HepG2 (cell line): ENCODE measurements around the gene UROD. TPM values are rescaled to one million over a fixed set of nuclear protein-coding genes. Genes with fewer than 3 reads are reported as not detected.

Experiments
- ATAC-seq: fragments of 200-7000 bp; cut with Tn5 transposase; 3 replicates; pipeline ENCODE4 v1.9.1; 2020; ENCODE audit warnings: mild to moderate bottlenecking, moderate library complexity
- BruUV-seq: library from RNA; stranded (reverse); fragments of 400-500 nt; replicated peaks from 2 replicates; lab custom pipeline; 2021; lab: Mats Ljungman, UMichigan
- CTCF ChIA-PET: fragments of 300-600 bp; formaldehyde crosslinking; extraction: SDS; loops from one replicate; lab custom pipeline; 2021; ENCODE audit warnings: low total read pairs, inconsistent platforms, low intra/inter-chr PET ratio; lab: Yijun Ruan, JAX
- POLR2A ChIA-PET: fragments of 350-600 bp; sonication (Branson Sonifier 250); formaldehyde crosslinking; loops from one replicate; lab custom pipeline; 2020; ENCODE audit warnings: antibody characterized with exemption, inconsistent platforms; lab: Yijun Ruan, JAX
- DNase-seq: peaks from one replicate; pipeline ENCODE4 v3.0.0-alpha.2; 2015; ENCODE audit warnings: low spot score
- FAIRE-seq: peaks from 3 replicates; lab custom pipeline; 2011; peaks lifted over from hg19 to GRCh38; lab: Jason Lieb, UNC
- H2AFZ ChIP-seq: one replicate; pipeline ENCODE4 v1.6.1; 2011; ENCODE audit warnings: low read length, inconsistent platforms
- H3K27ac ChIP-seq: fragments of 300-600 bp; 3 replicates; pipeline ENCODE4 v1.8.0; 2011; ENCODE audit warnings: mixed run types, mild to moderate bottlenecking, mixed read lengths, low read length, inconsistent platforms; ENCODE audit not compliant: insufficient read depth; ENCODE audit errors: extremely low read length
- H3K27me3 ChIP-seq, 2 experiments: fragments of 200-600 bp in 1 of 2; 2 replicates in 1 of 2; 3 replicates in 1 of 2; pipeline versions ENCODE4 v1.6.0 to v1.8.0; 2011; ENCODE audit warnings: low read length in 2 of 2, mild to moderate bottlenecking in 2 of 2, moderate library complexity in 2 of 2, inconsistent platforms in 1 of 2; ENCODE audit not compliant: insufficient read depth in 2 of 2, control insufficient read depth in 1 of 2
- H3K36me3 ChIP-seq, 2 experiments: fragments of 200-600 bp in 1 of 2; replicated peaks in 1 of 2; 2 replicates in 1 of 2; 3 replicates in 1 of 2; pipeline versions ENCODE4 v1.5.1 to v1.8.0; 2011; ENCODE audit warnings: low read length in 2 of 2, inconsistent platforms in 1 of 2; ENCODE audit not compliant: insufficient read depth in 2 of 2, control insufficient read depth in 1 of 2
- H3K4me1 ChIP-seq: 2 replicates; pipeline ENCODE4 v1.5.1; 2012; ENCODE audit warnings: low read length, inconsistent platforms; ENCODE audit not compliant: insufficient read depth
- H3K4me2 ChIP-seq: 2 replicates; pipeline ENCODE4 v1.6.0; 2011; ENCODE audit warnings: low read depth, low read length, inconsistent platforms
- H3K4me3 ChIP-seq, 3 experiments: fragments of 200-600 bp in 1 of 3; sonication (generic), shearing (Covaris generic) in 1 of 3; replicated peaks in 1 of 3; 2 replicates each; pipeline ENCODE4 v1.5.1; 2011 to 2016; ENCODE audit warnings: low read length in 3 of 3, inconsistent platforms in 2 of 3, low read depth in 2 of 3, mild to moderate bottlenecking in 2 of 3, control low read depth in 1 of 3, mixed read lengths in 1 of 3; ENCODE audit not compliant: insufficient read depth in 1 of 3
- H3K79me2 ChIP-seq: one replicate; pipeline ENCODE4 v1.6.1; 2011; ENCODE audit warnings: low read length, inconsistent platforms; ENCODE audit not compliant: insufficient read depth
- H3K9ac ChIP-seq: 2 replicates; pipeline ENCODE4 v1.6.0; 2011; ENCODE audit warnings: mild to moderate bottlenecking, low read depth, low read length, inconsistent platforms; ENCODE audit not compliant: insufficient read depth
- H3K9me3 ChIP-seq: 2 replicates; pipeline ENCODE4 v1.5.1; 2012; ENCODE audit warnings: mild to moderate bottlenecking, low read length
- H4K20me1 ChIP-seq: 2 replicates; pipeline ENCODE4 v1.6.0; 2011; ENCODE audit warnings: inconsistent platforms, mild to moderate bottlenecking, low read length, moderate library complexity; ENCODE audit not compliant: insufficient read depth
- BORCS8-MEF2B ChIP-seq: sonication (generic); formaldehyde crosslinking; IDR thresholded peaks from 2 replicates; pipeline ENCODE4 v1.8.0; 2022; ENCODE audit warnings: mild to moderate bottlenecking, missing genetic modification reagents
- HNRNPLL ChIP-seq: fragments of 200-400 bp; formaldehyde crosslinking; IDR thresholded peaks from 2 replicates; pipeline ENCODE4 v1.6.1; 2017; ENCODE audit warnings: mild to moderate bottlenecking, low read depth, low read length; ENCODE audit not compliant: poor library complexity, severe bottlenecking
- KMT2A ChIP-seq: sonication (generic); formaldehyde crosslinking; IDR thresholded peaks from 2 replicates; pipeline ENCODE4 v1.4.0; 2020; ENCODE audit warnings: missing genetic modification reagents
- MYC ChIP-seq: sonication (generic); formaldehyde crosslinking; IDR thresholded peaks from 2 replicates; pipeline ENCODE4 v1.9.0; 2021; ENCODE audit warnings: missing genetic modification reagents, borderline replicate concordance
- NFYC ChIP-seq: IDR thresholded peaks from 2 replicates; pipeline ENCODE4 v1.6.1; 2016; ENCODE audit warnings: missing genetic modification reagents, missing compliant biosample characterization
- POLR2AphosphoS5 ChIP-seq: IDR thresholded peaks from 2 replicates; pipeline ENCODE4 v1.6.1; 2012; ENCODE audit warnings: low read depth, low read length
- RORA ChIP-seq: sonication (generic); formaldehyde crosslinking; IDR thresholded peaks from 2 replicates; pipeline ENCODE4 v1.5.0; 2020; ENCODE audit warnings: mild to moderate bottlenecking, missing genetic modification reagents, moderate library complexity
- SMARCC2 ChIP-seq: fragments of 450-650 bp; IDR thresholded peaks from 2 replicates; pipeline ENCODE4 v1.6.1; 2017; ENCODE audit warnings: antibody characterized with exemption, mild to moderate bottlenecking
- TEAD3 ChIP-seq: optimal IDR thresholded peaks from 2 replicates; pipeline ENCODE3; 2016; ENCODE audit warnings: borderline replicate concordance
- TGIF2 ChIP-seq: IDR thresholded peaks from 2 replicates; pipeline ENCODE4 v1.6.1; 2016; ENCODE audit warnings: control low read depth, missing compliant biosample characterization
- THAP11 ChIP-seq: IDR thresholded peaks from 2 replicates; pipeline ENCODE4 v1.6.1; 2016; ENCODE audit warnings: missing biosample characterization, missing genetic modification reagents
- ZNF275 ChIP-seq: sonication (generic); formaldehyde crosslinking; IDR thresholded peaks from 2 replicates; pipeline ENCODE4 v1.8.0; 2022; ENCODE audit warnings: missing genetic modification reagents, mild to moderate bottlenecking, inconsistent platforms, borderline replicate concordance
- ZNF687 ChIP-seq: sonication (generic); formaldehyde crosslinking; IDR thresholded peaks from 2 replicates; pipeline ENCODE4 v1.5.1; 2020; ENCODE audit warnings: mild to moderate bottlenecking, missing genetic modification reagents, moderate library complexity
- ZNF770 ChIP-seq: sonication (generic); formaldehyde crosslinking; IDR thresholded peaks from 2 replicates; pipeline ENCODE4 v1.5.0; 2020; ENCODE audit warnings: mild to moderate bottlenecking, missing genetic modification reagents
- WGBS: methylation state at CpG from one replicate; pipeline ENCODE4 v1.1.6; 2017; ENCODE audit warnings: low lambda C conversion rate; 5-methylcytosine and 5-hydroxymethylcytosine counted together
- in situ Hi-C: cut with HindIII; loops from 2 replicates; pipeline ENCODE4 v1.10.0; 2017; ENCODE audit warnings: low pct_unique_long_range_greater_than_20kb; ENCODE audit not compliant: extremely low pct_ligation_motif_present
- intact Hi-C: fragments of 100-400 bp; cut with micrococcal nuclease; formaldehyde crosslinking; loops from one replicate; pipeline ENCODE4 v1.10.0; 2022; ENCODE audit not compliant: unreplicated experiment
- polyA plus RNA-seq, 8 experiments: library from polyadenylated mRNA; depleted of rRNA in 3 of 8; stranded (reverse) in 7 of 8; unstranded in 1 of 8; fragments of >200 nt; fragmentation: Illumina TruSeq in 4 of 8; extraction: Trizol in 4 of 8; gene quantifications; 2 replicates each; pipeline versions ENCODE4 v1.2.1 to v1.2.3, GENCODE V29; 2011 to 2016; ENCODE audit warnings: low read depth in 4 of 8, missing spikeins in 1 of 8, mixed read lengths in 1 of 8; ENCODE audit not compliant: insufficient read depth in 1 of 8
- total RNA-seq, 5 experiments: library from RNA; depleted of rRNA; stranded (reverse); fragments of >200 nt; fragmentation: Illumina TruSeq; extraction: Trizol; gene quantifications; 2 replicates each; pipeline ENCODE4 v1.2.3, GENCODE V29; 2016; ENCODE audit warnings: low read depth in 1 of 5
- TF ChIP-seq, protein P1 (sequence below): sonication (generic); formaldehyde crosslinking; IDR thresholded peaks from 2 replicates; pipeline ENCODE4 v1.5.0; 2020; ENCODE audit warnings: missing genetic modification reagents

The UROD gene
- total and polyA plus RNA-seq, 2 of the 13 experiments (the other 11 are each of a cell fraction or from before 2014, with no cell fraction given) = 162 to 171 TPM

DNA sequence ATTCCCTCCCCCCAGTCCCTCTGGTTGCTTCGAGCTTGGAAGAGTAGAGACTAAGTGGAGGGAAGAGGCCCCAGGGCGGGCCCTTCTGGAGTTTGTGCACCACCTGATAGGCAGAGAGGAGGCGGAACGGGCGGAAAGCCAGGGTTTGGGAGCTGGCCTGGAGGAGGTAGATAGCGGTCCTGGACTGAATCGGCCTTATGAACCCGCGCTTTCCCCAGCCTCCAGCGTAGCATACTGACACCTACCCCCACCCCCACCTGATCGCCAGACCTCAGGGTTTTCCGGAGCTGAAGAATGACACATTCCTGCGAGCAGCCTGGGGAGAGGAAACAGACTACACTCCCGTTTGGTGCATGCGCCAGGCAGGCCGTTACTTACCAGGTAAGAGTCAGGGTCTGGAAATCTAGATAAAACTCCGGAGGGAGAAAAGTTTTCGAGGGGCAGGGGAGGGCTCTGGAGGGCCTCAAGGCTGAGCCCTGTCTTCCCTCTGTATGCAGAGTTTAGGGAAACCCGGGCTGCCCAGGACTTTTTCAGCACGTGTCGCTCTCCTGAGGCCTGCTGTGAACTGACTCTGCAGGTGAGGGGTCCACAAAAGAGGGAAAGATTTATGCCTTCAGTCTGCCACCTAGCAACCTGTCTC, 705 bp downstream of the UROD start:
- Histone ChIP-seq H2AFZ (no peak overlapping the region), H3K27me3 (no peaks in the 10 kb centered on the region; a peak in 1 of 5 replicates), H4K20me1 (no peaks in the 10 kb centered on the region), H3K9me3 (no peaks in the 10 kb centered on the region), H3K36me3 (peaks cover 2 to 32% of the 10 kb centered on the region in 2 experiments; a peak in 3 of 5 replicates), H3K27ac (peak overlapping the region; percentile 85), H3K4me1 (peaks cover 32% of the 10 kb centered on the region), H3K79me2 (peaks cover 26% of the 10 kb centered on the region), H3K9ac (peak overlapping the region; percentile 79), H3K4me2 (peak overlapping the region; percentile 99), H3K4me3 (peak overlapping the region; percentile 62 to 95 (median 78))
- ChIA-PET CTCF (interaction anchor here (0.7 to 2.2 kb wide), 4 partner anchors 288 to 292 kb away, joined by 3 to 24 read pairs (median 8); no protein-coding TSS in a partner anchor), POLR2A (interaction anchor here (0.6 to 10.4 kb wide), 21 partner anchors 16 to 880 kb away, joined by 3 to 231 read pairs (median 8); partner anchors contain the start of genes BTBD19, CCDC163, DYNLT4 and EIF2B3)
- in situ Hi-C loops = loop anchor here (5.0 to 25.0 kb wide), 4 partner anchors 175 to 480 kb away; partner anchors contain the start of genes PTCH2 and TESK2
- ATAC-seq (peak; percentile 57), FAIRE-seq (peak; percentile 43), DNase-seq (peak; percentile 72)
- WGBS = 5% methylated on average over 14 of the region's 21 CpGs
- BruUV-seq = TSS peak; percentile 74
- intact Hi-C loops = loop anchor here (1.0 to 5.0 kb wide), 3 partner anchors 175 to 292 kb away; no protein-coding TSS in a partner anchor
- TF ChIP-seq ZNF770 (no peak), ZNF687 (CRISPR knock-in tag) (peak; percentile 78), SMARCC2 (no peak), MYC (no peak), BORCS8-MEF2B (CRISPR knock-in tag) (0 out of 2 replicates have a peak, but pooled peaks have one; percentile 28), TEAD3 (peak; percentile 44), HNRNPLL (peak; percentile 19), TGIF2 (CRISPR knock-in tag) (peak; percentile 66; the same call in 1 of the 2 replicates), POLR2AphosphoS5 (no peak; the same call in 1 of the 2 replicates), THAP11 (CRISPR knock-in tag) (no peak), RORA (CRISPR knock-in tag) (no peak), NFYC (CRISPR knock-in tag) (no peak), ZNF275 (CRISPR knock-in tag) (no peak), KMT2A (CRISPR knock-in tag) (0 out of 2 replicates have a peak, but pooled peaks have one; percentile 9)
- TF ChIP-seq, protein P1, sequence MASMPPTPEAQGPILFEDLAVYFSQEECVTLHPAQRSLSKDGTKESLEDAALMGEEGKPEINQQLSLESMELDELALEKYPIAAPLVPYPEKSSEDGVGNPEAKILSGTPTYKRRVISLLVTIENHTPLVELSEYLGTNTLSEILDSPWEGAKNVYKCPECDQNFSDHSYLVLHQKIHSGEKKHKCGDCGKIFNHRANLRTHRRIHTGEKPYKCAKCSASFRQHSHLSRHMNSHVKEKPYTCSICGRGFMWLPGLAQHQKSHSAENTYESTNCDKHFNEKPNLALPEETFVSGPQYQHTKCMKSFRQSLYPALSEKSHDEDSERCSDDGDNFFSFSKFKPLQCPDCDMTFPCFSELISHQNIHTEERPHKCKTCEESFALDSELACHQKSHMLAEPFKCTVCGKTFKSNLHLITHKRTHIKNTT = no peak
